Pulmonary artery endothelial cell (primary cell): ENCODE measurements around the gene KCND3. TPM values are rescaled to one million over a fixed set of nuclear protein-coding genes. Genes with fewer than 3 reads are reported as not detected.

Source experiments
- DNase-seq: peaks from one replicate; pipeline ENCODE4 v3.0.0-alpha.2; 2011; ENCODE audit warnings: low read depth, low spot score
- total RNA-seq: library from RNA; depleted of rRNA; stranded (reverse); fragments of >200 nt; gene quantifications from 2 replicates; pipeline ENCODE4 v1.2.3, GENCODE V29; 2014

The KCND3 gene
- total RNA-seq, 1 donor from 2014 or later = under 0.01 TPM

DNA sequence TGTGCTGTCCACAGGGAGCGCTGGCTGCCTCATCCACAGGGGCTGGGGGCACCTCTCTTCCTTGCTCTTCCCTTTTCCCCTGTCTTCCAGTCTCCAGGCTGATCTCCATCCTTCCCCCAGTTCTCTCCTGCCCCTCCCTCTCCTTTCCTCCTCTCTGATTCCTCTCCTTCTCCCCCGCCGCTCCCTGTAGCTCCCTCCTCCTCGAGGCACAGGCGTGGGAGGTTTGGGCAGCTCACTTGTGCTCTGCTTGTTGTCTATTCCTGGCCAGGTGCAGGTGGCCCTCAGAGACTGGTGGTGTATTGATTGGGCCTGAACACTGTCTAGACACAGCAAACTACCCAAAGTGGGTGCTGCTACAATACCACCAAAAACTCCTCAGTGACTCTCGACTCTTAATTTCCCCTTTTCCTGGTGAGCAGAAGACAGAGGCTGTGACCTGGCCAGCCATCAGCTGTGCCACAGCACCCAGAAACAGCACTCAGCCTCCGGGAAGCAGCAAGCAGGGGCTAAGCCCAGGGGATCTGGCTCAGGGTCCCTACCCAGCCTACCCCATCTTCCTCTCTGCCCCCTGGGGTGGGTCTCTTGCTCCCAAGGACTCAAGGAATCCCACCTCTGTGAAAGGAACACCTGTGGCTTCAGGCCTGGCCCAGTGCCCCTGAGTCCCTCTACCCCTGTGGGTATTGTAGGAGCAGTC lies 140.5 kb downstream of the KCND3 start:
- no peak for DNase-seq

DNA sequence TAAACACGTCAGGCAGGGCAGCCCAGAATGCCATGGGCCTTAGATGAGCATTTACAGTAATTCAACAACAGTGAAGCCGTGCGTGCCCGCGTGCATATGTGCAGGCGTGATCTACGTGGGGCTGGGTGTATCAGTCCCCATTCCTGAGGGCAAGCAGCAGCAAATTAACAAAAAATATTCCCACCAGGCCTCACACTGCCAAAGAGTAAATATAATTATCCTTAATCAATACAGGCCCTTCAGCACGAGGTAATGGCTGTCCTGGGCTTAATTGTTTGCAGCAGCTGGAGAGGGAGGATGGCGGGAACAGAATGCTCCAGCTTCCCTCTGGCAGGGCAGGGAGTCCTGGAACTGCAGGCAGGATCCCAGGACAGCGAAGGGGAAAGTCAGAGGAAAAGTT lies 142.0 kb downstream of the KCND3 start:
- DNase-seq = no peak

DNA sequence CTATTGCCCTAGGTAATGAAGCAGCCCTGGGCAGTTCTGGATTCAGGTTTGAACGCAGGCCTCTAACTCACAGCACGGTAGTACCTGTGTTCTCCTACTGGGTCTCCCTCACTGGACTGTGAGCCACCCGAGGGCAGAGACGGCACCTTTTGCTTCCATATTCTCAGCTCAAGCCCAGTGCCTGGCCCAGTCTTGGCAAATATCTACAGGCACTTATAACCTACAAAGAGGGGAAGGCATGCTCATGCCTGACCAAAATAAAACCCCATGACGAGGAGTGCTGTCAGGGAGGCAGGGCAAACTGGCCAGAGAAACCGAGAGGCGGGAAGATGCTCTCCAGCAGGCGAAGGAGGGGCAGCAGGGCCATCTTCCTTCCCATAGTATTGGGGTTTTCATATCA lies 142.6 kb downstream of the KCND3 start:
- DNase-seq = no peak

DNA sequence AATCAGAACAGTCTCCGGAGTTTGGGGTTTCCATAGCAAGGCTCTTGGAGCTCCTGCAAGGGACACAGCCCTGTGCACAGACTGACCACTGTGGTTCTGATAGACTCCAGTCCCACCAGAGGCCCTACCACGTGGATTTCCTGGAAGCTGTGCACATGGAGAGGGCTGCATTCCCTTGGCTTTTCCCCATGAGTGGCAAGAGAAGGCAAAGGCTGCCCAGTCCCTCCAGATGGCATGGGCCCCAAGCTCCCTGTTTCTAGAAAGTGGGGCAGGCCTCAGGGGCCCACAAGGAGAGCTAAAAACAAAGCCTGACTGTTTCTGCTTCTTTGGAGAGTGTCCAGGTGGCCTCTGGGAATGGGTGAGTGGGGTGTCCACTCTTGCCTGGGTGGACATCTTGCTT lies 146.3 kb downstream of the KCND3 start:
- no peak for DNase-seq

DNA sequence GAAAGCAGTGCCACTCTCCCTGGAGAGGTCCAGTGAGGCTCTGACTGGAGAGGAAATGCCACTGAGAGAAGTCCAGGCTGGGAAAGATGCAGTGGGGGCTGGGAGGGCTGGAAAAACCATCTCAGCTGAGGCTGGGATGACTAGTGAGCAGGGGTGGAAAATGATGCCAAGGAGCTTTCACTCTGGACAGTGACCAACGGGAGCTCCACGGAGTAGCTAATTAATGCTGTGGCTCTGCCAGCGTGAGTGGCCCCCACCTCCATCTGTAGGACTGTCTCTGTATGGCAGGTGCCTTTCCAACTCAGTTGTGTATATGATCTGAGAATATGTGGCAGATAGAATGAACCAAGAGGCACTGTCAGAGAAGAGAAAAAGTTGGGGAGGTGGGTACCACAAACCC lies 147.1 kb downstream of the KCND3 start:
- no peak for DNase-seq

DNA sequence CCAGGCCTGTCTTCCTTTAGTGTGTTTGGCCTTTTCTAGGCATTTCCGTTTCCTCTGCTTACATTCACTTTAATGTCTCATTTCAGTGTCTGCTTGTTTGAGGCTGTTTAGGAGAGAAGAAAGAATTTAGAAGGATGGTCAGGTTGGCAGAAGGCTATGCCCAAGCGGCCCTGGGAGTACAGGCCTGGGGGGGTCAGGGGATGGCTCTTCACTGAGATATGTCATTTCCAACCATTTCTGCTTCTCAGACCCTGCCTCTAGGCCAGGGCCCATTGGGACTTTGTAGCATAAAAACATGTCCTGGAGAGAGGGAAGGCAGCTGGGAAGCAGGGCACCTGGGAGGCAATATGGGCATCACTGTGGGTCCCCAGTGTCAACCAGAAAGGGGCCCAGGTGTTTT lies 147.7 kb downstream of the KCND3 start:
- no peak for DNase-seq

DNA sequence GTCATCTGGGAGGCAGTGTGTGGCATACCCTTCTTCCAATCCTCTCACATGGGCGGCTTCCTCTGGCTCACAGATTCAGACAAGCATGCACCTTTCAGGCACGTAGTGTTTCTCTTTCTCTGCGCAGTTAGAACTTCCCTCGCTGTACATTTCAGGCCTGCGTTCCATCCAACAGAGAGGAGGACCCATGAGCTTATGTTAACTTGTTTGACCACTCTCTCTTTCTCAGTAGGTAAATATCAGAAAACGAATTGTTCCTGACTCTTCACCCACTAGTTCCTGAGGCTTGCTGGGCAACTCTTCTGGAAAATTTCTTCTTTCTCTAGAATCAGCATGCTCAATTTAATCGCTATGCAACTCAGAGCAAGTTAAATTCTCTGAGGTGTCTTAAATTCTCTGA lies 148.3 kb downstream of the KCND3 start:
- DNase-seq = no peak

DNA sequence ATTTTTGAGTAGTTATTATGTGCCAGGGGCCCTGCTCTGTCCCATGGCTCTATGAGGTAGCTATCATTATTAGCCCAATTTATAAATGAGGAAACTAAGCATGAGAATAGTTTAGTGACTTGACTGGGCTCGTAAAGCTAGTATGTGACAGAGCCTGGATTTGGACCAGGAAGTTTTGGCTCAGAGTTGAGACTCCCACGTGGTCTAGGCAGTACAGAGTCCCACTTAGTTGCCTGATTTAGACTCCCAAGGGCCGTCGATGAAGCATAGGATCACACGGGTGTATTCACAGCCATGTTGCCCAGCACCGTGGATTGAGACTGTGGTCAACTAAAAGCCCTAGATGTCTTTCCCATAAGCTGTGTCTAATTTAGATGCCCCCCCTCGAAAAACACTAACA lies 152.1 kb downstream of the KCND3 start:
- no peak for DNase-seq

DNA sequence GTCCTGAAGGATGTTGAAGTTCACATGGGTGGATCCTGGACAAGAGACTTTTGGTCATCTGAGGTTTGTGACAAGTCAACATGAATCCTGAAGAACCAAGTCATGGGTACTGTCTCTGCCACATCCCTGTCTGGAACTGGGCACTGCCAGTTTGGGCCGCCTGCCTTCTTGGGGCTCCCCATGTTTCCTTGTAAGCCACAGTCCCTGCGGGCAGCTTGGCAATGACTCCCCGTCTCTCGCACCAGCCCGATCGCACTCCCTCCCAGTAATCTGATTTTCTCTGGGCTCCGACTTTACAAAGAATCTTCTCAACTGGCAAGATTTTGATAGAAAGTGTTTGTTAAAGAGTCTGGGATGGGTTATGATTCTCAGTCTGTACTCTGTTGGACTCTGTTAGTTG lies 153.4 kb downstream of the KCND3 start:
- DNase-seq = no peak

DNA sequence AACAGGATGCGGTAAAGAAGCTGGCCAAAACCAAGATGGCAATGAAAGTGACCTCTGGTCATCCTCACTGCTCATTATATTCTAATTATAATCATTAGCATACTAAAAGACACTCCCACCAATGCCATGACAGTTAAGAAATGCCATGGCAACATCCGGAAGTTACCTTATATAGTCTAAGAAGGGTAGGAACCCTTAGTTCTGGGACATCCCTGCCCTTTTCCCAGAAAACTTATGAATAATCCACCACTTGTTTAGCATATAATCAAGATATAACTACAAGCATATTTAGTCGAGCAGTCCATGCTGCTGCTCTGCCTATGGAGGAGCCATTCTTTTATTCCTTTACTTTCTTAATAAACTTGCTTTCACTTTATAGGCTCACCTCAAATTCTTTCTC lies 154.0 kb downstream of the KCND3 start:
- DNase-seq = no peak

DNA sequence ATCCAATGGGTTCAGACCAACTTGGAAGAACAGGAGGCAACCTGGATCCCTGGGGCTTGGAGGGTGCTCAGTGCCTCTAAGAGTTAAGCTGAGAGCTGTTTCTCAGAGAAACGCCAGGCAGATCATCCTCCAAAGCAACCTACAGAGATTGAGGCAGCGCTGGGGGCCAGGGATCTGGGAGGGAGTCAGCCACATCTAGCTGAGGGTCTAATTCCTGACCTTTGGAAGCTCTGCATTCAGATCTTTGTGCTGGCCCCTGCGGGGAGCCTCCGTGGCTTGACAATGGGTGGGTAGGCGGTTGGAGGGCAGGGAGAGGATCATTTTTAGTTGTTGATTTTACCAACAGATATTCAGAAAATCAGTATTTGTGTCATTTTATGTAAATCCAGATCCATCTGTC lies 154.5 kb downstream of the KCND3 start:
- DNase-seq = no peak

DNA sequence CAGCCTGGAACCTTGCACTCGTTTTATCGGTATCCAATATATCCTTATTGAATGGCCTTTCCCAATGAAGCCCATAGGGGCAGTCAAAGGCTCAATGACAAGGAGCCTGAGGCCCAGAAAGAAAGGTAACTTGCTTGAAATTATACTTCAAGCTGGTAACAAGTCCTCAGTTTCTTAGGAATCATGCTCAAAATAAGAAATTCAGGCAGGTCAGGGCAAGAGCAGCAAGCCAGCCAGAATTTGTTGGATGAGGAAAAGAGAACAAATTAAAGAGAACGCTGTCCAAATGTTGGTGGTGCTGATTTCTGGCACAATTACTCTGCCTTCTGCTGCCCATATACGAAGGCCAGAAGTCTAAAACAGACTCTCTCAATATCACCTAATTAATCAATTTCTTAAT lies 156.1 kb downstream of the KCND3 start:
- no peak for DNase-seq

DNA sequence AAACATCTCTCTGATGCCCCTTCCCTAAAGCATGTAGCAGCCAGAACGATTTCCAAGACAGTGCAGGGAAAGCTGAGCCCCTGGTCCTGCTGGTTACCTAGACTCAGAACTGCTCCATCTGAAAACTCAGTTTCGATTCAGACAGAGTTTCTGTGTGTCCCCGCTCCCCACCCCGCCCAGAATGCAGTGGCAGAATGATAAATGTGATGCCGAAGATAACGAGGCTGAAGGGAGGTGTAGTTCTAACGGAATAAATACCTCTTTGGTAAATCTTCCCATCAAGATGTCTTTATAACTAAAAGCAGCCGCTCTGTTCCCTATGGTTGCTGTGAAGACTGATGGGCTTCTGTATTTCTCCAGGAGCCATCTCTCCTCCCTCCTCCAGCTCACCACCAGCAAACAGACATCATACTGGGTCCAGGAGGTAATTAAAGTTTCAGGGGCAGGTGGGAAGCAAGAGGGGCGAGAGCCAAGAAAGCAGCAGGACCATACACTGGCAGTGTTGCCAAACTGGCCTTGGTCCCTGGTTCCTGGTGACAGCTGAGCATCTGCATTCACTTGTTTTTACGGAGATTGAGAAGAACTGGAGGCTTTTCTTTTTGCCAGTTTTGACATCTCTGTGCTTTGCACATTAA lies 156.8 kb downstream of the KCND3 start:
- no peak for DNase-seq

DNA sequence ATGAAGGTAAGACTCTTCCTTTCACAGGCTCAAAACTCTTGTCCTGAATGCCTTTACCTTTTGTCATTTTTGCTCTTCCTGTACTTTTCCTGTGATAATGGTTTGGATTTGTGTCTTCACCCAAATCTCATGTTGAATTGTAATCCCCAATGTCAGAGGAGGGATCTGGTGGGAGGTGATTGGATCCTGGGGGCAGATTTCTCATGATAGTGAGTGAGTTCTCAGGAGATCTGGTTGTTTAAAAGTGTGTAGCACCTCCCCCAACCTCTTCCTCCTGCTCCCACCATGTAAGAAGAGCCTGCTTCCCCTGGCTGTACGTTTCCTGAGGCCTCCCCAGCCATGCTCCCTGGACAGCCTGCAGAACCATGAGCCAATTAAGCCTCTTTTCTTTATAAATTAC lies 158.3 kb downstream of the KCND3 start:
- no peak for DNase-seq

DNA sequence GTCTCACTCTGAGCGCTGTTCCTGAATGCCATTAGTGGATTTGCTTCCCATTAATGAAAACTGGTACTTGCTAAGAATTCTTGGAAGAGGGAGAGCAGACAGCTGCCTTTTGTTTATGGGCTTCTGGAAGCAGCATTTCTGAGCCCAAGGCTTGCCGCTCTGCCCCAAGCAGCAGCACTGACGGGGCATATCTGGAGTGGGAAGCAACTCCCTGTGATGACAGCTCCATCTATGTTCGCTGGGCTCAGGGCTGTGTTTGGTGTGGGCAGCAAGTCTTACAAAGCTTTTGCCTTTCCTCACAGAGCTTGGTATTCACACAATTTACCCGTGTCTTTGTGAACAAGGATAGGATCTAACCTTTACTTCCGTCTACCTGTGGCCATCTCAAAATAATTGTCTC lies 161.5 kb downstream of the KCND3 start:
- DNase-seq = no peak

DNA sequence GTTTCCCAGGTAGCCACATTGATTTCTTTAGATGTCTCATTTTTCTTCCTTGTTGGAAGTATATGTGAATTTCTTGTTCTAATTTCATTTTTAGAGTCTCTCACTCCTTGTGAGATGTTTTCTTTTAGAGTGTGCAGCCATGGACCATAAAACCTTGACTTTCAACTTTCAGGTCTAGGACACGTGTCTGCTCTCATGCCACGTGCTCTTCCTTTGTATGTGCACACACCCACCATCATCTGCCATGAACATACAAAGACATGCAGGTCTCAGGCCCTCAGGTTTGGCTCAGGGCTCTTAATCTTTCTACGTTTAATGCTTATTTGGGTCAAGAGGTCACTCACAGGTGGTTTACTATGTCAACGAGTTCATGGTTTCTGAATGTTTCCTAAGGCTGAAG lies 163.2 kb downstream of the KCND3 start:
- DNase-seq = no peak

DNA sequence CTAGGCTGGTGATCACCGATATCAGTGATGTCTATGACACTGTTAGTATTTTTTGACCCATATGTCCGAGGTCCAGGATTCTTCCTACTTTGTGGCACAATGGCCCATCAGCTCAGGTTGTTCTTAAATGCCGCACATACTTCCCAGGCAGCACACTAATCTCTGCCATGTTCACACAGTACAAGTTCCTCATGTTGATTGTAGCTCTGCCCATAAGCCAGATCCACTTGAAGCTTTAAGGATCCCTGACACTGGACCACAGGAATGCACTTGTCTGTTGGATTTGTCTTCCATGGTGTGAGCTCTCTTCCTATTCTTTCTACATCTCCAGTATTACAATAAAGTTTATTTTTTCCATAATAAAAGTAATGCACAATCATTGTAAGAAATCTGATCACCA lies 164.3 kb downstream of the KCND3 start:
- no peak for DNase-seq

DNA sequence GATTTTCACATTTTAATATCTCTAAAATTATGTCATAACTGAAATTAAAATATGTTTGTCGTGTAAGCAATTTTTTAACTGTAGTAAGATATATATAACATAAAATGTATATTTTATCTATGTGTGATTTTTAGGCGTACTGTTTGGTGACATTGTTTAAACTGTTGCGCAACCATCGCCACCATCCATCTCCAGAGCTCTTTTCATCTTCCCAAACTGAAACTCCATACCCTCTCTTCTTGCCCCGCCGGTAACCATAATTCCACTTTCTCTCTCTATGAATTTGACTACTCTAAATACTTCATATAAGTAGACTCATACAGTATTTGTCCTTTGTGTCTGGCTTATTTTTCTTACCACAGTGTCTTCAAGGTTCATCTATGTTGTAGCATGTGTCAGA lies 167.3 kb downstream of the KCND3 start:
- no peak for DNase-seq

DNA sequence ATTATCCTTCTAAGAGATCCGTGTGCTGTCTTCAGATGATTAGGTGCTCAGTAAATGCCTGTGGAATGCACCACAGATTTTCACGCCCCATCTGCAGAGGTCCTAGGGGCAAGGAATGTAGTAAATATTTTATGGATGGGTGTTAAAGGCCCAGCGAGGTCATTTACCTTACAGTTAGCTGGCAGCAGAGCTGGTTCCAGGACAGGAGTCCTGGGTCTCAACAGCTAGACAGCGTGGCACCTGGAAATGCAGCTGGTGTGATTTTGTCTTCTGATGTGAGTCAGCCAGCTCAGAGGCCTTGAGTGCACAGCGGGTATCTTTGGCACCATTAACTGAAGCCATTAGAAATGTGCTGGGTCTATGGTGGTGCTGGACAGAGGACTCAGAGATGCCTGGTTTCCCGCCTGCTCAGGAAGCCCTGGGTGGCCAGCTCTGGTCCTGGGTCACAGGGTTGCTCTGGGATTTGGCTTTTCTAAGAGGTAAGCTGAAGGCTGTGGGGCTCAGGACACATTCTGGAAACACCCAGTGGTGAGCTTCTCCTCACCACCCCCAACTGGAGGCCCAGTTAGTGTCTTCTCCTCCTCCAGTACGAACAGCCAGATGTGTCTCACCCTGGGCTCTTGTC lies 168.2 kb downstream of the KCND3 start:
- no peak for DNase-seq

DNA sequence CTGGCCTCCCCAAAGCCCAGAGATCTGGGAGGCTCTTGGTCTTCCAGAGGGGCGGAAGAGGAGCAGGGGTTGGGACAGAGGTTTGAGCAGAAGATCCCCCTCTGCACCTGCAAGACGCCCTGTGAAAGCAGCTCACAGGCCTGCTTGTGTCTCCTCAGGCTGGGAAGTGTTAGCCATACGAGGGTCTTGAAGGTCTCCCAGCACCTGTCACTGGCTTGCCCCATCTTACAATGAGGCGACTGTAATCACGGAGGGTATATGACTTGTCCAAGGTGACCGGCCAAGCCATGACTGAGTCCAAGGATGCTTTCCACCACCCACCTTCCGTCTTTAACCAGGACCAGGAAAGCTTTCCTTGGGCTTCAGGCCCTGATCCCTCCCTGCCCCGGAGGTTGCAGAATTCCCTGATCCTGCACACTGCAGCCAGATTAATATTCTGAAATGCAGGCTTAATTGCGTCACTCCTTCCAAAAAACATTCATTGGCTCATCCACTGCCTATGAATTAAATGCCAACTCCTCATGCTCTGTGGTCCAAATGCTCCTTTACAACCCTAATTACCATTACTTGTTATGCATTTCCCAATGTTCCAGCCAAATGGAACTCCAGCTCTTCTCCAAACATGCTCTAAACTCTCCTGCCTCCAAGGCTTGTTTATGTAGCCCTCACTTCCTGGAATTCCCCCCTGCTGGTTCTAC lies 169.8 kb downstream of the KCND3 start:
- no peak for DNase-seq

DNA sequence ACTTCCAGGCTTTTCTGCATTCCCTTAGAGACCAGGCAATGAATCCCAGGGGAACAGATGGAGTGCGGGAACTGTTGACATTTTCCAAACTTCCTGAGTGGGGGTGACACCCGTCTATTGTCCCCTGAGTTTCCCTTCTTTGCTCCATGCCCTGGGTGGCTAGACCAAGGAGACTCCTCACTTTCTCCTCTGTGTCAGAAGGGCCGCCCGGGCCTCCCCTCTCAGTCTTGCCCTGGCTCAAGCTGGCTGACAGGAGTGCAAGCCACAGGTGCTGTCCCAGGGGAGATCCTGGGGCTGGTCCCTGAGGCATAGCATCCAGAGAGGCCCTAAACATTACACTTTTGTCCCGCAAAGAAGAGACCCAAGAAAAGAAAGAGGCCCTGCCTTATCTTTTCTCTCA lies 170.9 kb downstream of the KCND3 start:
- no peak for DNase-seq

DNA sequence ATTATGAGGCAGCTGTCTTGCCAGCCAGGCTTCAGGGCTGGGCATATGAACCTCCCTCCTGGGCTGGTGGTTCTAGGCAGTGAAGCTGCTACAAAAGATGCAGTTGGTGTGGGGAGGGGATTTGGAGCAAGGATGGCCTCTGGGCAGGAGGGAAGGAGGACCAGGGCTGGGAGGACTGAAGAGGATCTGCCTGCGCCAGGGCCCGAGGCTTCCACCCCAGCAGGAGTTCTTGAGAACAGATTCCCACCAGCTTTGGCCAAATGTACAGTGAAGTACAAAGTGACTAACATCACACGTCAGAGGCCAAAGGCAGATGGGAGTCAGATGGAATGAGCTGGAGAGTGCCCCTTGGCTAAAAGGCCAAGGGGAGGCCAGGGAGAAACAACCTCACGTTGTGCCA lies 171.4 kb downstream of the KCND3 start:
- DNase-seq = no peak

DNA sequence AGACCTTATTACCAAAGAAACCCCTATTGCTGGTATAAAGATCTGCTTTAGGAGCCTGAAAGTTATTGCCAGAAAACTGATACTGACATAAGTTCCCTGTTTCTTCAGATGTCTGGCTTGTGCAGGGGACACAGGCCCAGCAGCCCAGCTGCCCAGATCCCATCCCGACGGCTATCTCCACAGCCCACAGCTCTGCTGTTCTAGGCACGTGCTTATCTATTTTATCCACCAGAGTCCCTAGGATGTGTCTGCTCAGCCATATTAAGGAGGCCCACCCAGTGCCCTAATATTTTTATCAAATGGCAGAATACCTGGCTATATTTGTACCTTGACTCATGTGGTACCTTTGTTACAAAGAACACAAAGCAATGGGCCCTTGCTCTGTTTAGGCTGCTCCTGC lies 174.8 kb downstream of the KCND3 start:
- no peak for DNase-seq
